Right hindlimb (tissue), 1 donor: ENCODE measurements around the gene TCF3.
"Not testable (repeated sequence)": the region's sequence is repeated elsewhere in the genome, so short reads cannot be mapped to it uniquely, and the experiment has no call there.

Experiments
- DNase-seq: peaks from one replicate; pipeline ENCODE4 v3.0.0-alpha.2; 2018

Gene TCF3

GRCh38 chr19:1672769-1673644, 20.6 kb upstream of the TCF3 start:
- no peak for DNase-seq

DNA sequence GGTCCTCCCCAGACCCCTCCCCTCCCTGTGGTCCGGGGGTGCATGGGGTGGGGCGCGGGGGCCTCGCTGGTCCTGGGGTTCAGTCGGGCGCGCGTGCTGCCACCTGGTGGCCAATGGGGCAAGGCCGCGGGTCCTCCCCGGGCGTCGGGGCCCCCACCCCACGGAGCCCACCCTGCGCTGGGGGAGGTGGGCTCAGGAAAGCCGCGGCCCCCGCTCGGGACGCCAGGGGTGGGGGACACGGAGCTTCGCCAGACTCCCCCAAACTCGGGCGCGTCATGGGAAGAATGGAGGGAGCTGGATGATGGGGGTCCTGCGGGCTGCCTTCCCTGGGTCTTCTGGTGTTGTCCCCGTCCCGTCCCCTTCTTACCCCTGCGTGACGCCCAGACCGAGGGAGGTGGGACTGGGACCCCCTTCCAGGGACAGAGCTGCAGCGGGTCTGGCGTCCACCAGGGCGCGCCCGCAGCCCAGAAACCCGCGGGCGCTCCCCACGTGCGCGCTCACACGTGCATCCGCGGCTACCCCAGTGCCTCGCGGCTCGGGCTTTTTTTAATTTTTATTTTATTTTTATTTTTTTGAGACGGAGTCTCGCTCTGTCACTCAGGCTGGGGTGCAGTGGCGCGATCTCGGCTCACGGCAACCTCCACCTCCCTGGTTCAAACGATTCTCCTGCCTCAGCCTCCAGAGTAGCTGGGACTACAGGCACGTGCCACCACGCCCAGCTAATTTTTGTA, 19.8 kb upstream of the TCF3 start:
- no peak for DNase-seq

DNA sequence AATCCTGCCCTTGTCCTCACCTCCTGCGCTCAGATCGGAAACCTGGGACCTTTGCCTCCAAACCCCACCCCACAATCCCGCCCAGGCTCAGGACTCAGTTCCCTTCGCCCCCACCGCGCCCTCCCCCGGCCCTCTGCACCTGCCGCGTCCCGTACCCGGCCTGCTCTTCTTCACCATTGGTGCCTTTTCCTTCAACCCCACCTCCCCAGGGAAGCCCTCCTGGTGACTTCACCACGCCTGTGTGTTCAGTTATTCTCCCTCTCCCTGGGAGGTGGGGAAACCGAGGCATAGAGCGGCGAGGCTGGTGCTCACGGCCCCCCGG, 19.3 kb upstream of the TCF3 start:
- no peak for DNase-seq

- not testable (repeated sequence) for DNase-seq
These were observed 18.3 kb upstream of the TCF3 start for GRCh38 chr19:1670747-1671146.

DNA sequence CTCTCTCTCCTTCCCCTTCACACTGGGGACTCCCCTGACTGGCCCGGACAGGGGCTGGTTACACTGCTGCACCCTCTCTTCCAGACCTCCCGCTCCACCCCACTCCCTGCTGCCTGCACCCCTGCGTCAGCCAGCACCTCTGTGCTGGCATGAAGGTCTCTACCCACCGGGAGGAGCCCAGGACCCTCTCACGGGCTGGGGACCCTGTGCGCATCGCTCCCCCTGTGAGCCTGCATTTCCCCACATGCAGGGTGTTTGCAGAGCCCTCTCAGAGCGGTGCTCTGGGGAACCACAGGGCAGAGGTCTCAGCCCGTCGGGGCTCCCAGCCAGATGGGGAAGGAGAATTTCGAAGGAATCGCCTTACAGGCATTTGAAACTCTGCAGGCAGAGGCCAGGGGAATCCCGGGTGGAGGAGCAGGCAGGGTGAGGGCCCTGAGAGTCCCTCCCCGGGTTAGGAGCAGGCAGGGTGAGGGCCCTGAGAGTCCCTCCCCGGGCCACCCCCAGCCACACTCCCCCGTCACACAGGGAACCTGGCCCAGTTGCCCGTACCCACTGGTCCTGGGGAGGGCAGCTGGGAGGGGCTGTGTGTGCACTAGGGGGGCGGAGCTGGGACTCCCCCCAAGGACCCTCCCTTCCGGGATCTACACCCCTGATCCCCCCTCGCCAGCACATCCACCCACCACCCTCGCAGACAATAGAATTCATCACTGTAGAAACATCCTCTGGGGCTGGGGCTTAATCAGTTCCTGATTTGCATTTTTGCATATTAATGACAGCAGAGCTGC, 16.3 kb upstream of the TCF3 start:
- peak; percentile 60 for DNase-seq

GRCh38 chr19:1668048-1668485, 15.7 kb upstream of the TCF3 start:
- DNase-seq = no peak

DNA sequence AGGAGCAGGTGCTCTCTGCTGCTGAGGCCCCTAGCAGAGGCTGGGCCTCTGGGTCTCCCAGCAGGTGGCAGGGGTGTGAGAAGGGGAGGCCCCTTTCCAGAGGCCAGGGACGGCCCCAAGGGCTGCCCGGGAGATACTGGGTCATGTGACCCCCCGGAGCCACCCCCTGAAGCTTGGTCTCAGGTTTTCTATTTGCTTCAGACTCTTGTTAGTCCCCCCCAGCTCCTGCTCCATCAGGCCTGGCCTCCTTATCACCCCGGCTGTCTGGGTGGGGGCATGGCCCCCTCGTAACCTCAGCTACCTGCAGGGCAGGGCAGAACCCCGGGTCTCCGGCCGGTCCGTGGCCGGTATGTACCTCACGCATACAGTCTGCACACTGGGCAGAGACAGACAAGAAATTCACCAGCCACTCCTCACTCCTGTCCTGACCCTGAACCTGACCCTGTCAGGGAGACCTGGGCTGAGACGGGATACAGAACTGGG, 13.2 kb upstream of the TCF3 start:
- no peak for DNase-seq

DNA sequence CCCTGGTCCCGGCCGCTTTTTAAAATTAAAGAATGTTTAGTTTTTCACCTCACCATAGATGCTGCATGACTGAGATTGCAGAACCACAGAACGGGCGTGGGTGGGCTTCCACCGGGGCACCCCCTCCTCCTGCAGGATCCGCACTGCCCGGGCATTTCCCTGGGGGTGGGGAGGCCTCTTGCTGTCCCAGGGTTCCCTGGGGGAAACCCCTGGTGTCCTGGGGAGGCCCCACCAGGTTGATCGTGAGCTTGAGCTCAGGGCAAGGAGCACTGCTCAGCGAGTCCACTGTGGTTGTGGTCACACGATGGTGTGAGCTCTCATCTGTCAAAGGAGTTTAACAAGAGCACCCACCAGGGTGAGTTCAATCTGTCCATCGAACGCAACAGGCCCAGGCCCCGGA, 11.4 kb upstream of the TCF3 start:
- DNase-seq = no peak

GRCh38 chr19:1663227-1663626, 10.8 kb upstream of the TCF3 start:
- not testable (repeated sequence) for DNase-seq

DNA sequence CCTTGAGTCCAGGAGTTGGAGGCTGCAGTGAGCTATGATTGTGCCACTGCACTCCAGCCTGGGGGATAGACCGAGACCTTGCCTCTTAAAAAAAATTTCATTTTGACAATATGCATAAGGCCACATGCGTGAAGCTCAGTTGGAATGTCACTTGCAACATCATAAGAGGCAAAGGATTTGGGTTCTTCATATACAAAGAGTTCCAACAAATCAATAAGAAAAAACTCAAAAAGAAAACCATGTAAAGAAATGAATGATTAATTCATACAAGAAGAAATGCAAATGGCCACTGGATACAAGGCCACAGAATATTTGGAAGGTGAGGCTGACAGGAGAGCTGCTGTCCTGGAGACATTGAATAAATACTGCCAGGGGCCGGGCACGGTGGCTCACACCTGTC, 9.6 kb upstream of the TCF3 start:
- no peak for DNase-seq

- DNase-seq = no peak
These were observed 6.6 kb upstream of the TCF3 start for GRCh38 chr19:1659084-1659427.

DNA sequence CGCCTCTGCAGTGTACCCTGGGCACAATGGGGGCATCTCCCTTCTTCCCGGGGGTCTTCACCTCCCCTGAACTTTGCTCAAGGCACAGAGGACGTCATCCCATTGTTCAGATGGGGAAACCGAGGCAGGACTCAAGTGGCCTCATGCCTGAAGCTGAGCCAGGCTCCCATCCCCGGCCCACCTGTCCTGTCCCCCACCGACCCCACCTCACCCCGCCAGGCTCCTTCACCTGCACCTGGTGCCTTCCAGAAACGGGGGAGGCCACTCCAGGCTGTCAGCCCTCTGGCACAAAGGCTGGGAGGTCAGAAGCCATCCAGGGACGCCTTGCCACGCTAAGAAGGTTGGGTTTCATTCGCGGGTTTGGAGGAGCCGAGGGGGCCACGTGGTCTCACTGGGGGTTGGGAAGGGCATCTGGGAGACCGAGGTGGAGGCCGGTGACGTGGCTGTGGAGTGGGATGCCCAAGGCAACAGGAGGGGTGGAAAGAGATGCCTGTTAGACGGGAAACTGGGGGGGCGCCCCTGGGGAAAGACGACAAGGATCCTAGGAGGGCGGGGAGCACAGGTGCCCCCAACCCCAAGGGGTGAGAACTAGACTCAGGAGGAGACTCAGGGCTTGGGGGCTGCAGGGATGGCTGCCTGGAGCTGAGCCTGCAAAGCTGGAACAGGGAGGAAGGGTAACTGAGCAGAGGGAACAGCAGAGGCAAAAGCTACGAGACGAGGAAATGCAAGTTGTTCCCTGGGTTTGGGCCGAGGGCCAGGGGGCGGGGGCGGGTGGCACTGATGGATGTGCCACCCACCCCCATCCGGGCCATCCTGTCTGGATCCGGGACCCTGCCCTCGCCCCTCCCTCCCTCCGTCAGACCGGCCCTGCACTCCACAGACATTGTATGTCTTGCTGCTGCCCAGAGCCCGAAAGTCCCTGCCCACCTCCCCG, 6.0 kb upstream of the TCF3 start:
- DNase-seq = no peak

- DNase-seq = no peak
These were observed 5.3 kb upstream of the TCF3 start for GRCh38 chr19:1657746-1658145.

- no peak for DNase-seq
These were observed 4.6 kb upstream of the TCF3 start for GRCh38 chr19:1656988-1657536.

DNA sequence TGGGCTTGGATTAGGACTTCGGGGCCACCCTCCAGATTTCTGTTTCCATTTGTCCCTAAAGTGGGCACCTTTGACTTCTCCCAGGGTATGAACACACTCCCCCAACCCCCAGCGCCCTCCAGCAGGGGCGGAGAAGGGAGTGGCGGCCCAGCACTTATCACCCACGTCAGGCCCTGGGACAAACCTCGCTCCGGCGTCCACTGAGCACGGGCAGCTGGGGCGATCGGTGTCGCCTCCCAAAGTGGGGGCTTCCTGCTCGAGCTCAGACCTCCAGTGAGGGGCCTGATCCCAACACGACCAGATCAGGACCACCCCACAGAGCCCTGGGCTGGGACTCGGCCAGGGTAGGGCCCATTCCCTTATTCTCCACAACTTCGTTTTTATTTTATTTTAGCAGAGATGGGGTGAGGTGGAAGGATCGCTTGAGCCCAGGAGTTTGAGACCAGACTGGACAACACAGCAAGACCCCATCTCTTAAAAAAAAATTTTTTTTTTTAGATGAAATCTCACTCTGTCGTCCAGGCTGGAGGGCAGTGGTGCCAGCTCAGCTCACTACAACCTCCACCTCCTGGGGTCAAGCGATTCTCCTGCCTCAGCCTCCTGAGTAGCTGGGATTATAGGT, 3.7 kb upstream of the TCF3 start:
- DNase-seq = no peak

DNA sequence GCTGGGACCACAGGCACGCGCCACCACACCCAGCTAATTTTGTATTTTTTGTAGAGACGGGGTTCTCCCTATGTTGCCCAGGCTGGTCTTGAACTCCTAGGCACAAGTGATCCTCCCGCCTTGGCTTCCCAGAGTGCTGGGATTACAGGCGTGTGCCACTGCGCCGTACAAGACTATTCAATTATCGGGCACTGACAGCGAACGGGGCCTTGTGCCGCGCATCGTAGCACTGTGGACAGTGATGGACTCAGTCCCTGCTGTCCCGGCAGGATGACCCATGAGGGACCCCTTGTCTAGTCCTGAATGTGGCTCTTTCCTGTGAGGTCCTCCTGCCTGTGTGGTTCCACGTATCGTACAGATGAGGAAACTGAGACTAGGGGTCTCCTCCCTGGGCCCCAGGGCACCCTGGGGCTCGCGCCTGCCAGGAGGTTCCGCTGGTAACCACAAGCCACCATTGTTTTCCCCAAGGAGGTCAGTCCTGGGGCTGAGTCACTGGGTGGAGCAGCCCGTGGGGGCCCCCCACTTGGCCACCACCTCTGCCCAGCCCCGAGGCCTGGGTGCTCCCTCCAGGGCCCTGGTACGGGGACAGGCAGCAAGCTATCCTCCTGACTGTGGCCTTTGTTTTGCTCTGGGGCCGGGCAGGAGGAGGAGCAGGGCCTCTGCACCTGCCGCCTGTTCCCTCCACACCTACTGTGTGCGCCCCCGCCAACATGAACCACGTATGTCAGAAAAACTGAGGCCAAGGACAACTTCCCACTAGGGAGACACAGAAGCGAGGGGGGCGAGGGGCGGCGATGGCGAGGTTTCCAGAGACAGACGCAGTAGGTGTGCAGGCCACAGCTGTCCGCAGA, 2.9 kb upstream of the TCF3 start:
- DNase-seq = peak; percentile 13

DNA sequence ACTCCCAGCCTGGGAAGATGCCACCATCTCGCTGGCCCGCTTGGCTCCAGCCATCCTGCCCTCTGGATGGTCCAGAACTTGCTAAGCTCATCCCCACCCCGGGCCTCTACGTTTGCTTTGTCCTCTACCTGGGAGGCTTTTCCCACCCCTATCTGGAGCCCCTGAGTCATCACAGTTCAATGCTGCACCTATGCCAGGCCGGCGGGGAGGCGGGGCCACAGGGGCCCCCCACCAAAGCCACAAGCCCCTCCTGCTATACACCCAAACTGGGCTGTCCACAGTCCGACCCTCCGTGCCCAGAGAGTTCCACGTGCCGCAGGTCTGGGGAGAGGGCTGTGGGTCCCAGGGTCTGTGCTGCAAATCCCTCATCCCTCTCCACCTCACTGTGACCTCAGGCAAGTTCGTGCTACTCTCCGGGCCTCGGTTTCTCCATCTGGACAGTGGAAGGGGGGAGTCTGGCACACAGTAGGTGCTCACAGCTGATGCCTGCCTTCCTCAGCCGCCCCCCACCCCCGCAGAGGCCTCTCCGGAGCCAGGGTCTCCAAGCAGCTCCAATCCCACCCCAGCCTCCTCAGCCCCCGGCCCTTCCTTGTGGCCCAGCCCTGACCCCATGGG, 1.9 kb upstream of the TCF3 start:
- DNase-seq = peak; percentile 16

GRCh38 chr19:1653300-1653628, 849 bp upstream of the TCF3 start:
- DNase-seq = no peak

GRCh38 chr19:1651568-1652291, 685 bp downstream of the TCF3 start:
- peak; percentile 73 for DNase-seq
